Measurements from ENCODE around the gene GPC1.

The GPC1 gene

DNA sequence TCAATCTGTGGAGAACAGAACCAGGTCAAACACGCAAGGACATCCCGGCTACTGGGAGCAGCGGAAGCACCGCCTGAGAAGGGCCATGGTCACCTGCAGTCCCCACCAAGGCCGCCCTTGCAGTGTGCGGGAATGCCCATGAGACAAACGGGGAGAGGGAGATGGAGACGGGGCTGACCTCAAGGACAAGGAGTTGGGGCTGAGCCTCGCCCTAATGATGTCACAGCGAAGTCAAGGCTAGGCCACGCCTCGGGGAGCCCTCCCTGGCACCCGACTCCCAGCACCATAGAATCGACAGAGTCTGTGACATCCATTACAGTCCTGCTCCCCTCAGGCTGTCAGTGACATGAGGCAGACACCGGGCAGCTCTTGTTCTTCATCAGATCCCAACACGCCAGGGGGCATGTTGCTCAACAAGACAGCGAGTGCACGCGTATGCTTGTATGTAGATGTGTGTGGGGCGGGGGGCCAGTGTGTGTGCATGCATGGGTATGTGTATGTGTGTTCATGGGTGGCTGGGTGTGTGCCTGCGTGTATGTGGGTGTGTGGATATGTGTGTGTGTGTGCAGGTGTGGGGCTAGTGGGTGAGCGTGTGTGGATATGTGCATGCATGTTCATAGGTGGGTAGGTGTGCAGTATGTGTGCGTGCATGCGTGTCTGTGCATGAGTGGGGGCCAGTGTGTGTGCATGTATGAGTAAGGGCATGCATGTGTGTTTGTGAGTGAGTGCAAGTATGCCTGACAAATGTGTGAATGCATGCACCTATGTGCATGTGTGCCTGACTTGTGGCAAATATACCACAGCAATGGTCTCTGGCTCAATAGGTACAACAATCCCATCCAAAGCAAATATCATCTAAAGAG, 65.3 kb downstream of the GPC1 start:
- no peak for DNase-seq

- no peak for DNase-seq
Measured at GRCh38 chr2:240501531-240501991, 66.1 kb downstream of the GPC1 start.

- no peak for DNase-seq
Measured at GRCh38 chr2:240502059-240502429, 66.6 kb downstream of the GPC1 start.

GRCh38 chr2:240502430-240503121, 67.1 kb downstream of the GPC1 start:
- no peak for DNase-seq

GRCh38 chr2:240503375-240503774, 67.9 kb downstream of the GPC1 start:
- no peak for DNase-seq

DNA sequence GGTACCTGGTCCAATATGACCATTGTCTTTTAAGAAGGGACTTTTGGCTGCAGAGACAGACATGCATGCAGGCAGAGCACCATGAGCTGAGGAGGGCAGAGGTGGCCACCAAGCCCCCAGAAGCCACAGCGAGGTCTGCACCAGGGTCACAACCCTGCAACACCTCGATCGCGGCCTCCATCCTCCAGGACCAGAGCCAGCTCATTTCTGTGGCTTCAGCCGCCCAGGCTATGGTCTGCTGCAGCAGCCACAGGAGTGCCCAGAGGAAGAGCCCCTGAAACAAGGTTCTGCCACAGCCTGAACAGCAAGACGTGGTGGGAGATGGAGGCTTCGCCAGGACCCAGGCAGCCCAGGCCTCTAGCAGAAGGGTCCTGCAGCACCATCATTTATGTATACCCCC, 68.4 kb downstream of the GPC1 start:
- no peak for DNase-seq

- no peak for DNase-seq
Measured at GRCh38 chr2:240505910-240506309, 70.4 kb downstream of the GPC1 start.

- DNase-seq: no peak
Measured at GRCh38 chr2:240506406-240507059, 71.1 kb downstream of the GPC1 start.

- DNase-seq: no peak
Measured at GRCh38 chr2:240507060-240507777, 71.8 kb downstream of the GPC1 start.

GRCh38 chr2:240507778-240508251, 72.4 kb downstream of the GPC1 start:
- no peak for DNase-seq

DNA sequence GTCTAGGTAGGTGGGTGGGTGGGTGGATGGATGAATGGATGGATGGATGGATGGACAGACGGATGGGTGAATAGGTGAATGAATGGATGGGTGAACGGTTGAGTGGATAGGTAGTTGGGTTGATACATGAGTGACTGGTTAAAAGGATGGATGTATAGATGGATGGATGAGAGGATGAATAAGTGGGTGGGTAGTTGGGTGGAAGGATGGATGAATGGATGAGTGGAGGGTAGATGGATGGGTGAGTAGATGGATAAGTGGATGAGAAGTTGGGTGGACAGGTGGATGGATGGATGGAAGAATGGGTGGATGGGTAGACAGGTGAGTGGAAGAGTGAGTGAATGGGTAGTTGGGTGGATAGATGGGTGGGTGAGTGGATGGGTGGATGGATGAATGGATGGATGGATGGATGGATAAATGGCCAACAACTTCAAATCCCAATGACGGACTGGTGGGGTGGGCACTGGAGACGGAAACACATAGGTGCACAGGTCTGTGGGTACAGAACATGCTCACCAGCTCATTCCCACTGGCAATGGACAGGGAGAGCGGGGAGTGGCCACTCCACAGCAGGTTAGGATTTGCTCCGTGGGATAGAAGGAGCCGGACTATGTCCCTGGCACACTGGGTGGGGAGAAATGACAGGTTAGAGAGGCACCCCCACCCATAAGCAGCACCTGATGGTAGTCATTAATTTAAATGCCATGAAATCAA, 73.5 kb downstream of the GPC1 start:
- DNase-seq: no peak

DNA sequence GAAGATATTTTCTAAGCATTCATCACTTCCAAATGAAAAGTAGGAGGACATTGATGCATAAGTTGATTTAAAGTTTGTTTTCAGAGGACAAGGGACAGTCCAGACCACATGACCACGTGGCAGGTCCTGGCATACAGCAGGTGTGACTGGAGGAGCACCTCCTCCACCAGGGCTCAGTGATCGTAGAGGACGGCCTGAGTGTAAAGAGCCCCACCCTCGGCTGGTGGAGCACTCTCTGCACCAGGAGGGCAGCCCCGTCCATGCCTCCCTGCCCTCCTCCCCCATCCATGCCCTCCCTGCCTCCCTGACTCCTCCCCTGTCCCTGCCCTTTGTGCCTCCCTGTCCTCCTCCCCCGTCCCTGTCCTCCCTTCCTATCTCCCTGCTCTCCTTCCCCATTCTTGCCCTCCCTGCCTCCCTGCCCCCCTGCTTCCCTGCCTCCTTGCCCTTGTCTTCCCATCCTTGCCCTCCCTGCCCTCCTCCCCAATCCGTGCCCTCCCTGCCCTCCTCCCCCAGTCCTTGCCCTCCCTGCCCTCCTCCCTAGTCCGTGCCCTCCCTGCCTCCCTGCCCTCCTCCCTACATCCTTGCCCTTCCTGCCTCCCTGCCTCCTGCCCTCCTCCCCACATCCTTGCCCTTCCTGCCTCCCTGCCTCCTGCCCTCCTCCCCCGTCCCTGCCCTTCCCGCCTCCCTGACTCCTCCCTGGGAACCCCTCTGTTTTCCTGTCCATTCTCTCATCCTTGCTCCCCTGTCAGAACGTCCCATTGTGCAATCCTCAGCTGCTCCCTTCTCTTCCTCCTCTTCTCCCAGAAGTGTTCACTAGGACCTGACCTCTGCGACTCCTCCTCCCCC, 74.4 kb downstream of the GPC1 start:
- no peak for DNase-seq

DNA sequence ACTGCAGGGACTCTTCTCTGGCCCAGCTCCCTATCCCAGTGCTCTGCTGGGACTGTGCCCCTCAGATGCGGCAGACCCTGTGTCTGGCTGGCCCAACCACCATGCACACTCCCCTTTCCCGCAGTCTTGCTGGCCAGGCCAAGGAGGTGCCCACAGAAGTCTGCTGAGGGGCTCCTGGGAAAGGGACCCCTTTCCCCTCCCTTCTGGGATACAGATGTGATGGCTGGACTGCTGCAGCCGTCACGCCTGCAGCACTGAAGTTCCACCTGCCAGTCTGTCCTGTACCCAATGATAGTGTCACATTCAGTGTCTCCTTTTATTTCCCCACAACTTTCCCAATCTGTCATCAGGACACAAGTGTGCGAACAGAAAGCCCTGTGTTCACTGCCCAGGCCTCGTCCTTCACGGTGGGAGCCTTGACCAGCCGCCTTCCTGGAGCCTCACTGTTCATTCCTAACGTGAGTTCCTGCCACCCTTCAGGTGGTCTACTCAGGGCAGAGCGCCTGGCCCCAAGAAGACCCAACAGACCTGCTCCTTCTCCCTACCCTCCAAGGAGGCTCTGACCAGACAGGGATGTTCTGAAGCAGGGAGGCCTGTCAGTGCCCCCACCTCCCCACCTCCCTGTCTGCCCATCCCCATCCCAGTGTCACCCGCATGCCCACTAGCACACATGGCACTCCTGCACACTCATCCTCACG, 75.2 kb downstream of the GPC1 start:
- no peak for DNase-seq

DNA sequence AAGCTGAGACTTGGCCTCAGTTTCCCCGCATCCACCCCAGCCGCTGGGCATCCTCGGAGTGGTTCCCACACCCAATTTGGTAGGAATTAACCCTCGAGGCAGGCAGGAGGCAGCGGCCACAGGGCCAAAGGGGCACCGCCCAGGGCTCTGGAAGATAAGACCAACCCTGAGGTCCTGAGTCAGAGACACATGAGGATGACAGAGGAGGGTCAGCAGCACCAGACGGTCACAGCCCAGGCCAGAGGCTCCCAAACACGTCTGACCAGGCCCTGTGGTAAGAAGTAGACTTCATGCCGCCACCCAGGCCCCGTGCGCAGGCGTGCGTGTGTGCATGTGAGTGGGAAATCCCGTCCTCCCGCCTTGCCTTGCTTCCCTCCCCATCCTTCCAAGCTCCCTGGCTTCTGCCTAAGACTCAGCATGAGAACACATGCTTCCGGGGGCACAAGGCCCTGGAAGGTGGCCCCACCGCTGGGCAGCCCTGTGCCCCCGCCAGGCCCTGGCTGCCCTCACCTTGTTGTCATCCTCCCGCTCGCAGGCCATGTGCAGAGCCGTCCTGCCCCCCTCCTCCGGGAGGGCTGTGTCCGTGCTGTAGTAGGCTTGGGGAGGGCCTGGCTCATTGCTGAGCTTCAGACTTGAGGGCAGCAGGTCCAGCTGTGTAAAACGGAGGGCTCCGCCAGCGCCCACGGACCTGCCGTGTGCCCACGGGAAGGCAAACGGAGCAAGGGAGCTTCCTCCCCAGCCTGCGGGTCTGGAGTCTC, 76.1 kb downstream of the GPC1 start:
- no peak for DNase-seq

GRCh38 chr2:240512109-240512485, 76.6 kb downstream of the GPC1 start:
- no peak for DNase-seq

- DNase-seq: no peak
Measured at GRCh38 chr2:240512666-240513535, 77.4 kb downstream of the GPC1 start.

GRCh38 chr2:240513549-240514287, 78.3 kb downstream of the GPC1 start:
- peak in 9 of 14 donors; percentile 1 to 45 (median 19) for DNase-seq

GRCh38 chr2:240514631-240515030, 79.2 kb downstream of the GPC1 start:
- DNase-seq: no peak
